HG02852 (cell line): ENCODE data around the gene LGALS3BP.
"Not testable (repeated sequence)": the region's sequence is repeated elsewhere in the genome, so short reads cannot be mapped to it uniquely, and the experiment has no call there.

Experiments
- ATAC-seq: cut with Tn5 transposase; IDR thresholded peaks from one replicate; pipeline ENCODE4 v1.9.1; 2021; ENCODE audit warnings: mild to moderate bottlenecking, moderate library complexity; ENCODE audit not compliant: unreplicated experiment

Gene LGALS3BP

GRCh38 chr17:78945455-78945854 is 34.3 kb downstream of the LGALS3BP start:
- ATAC-seq = not testable (repeated sequence)

- ATAC-seq = no peak
Measured at GRCh38 chr17:78944956-78945355, 34.8 kb downstream of the LGALS3BP start.

GRCh38 chr17:78944026-78944425 is 35.7 kb downstream of the LGALS3BP start:
- ATAC-seq = no peak

- no peak for ATAC-seq
Measured at GRCh38 chr17:78940708-78941107, 39.0 kb downstream of the LGALS3BP start.

- no peak for ATAC-seq
Measured at GRCh38 chr17:78940258-78940657, 39.5 kb downstream of the LGALS3BP start.

- ATAC-seq = no peak
Measured at GRCh38 chr17:78939615-78940014, 40.1 kb downstream of the LGALS3BP start.

- no peak for ATAC-seq
Measured at GRCh38 chr17:78937561-78937960, 42.2 kb downstream of the LGALS3BP start.

- no peak for ATAC-seq
Measured at GRCh38 chr17:78935419-78936323, 44.1 kb downstream of the LGALS3BP start.

GRCh38 chr17:78934681-78935418 is 44.9 kb downstream of the LGALS3BP start:
- no peak for ATAC-seq

GRCh38 chr17:78933959-78934568 is 45.7 kb downstream of the LGALS3BP start:
- ATAC-seq = no peak

- ATAC-seq = no peak
Measured at GRCh38 chr17:78933025-78933958, 46.4 kb downstream of the LGALS3BP start.

GRCh38 chr17:78929908-78930775 is 49.6 kb downstream of the LGALS3BP start:
- ATAC-seq = no peak

GRCh38 chr17:78925662-78926555 is 53.8 kb downstream of the LGALS3BP start:
- no peak for ATAC-seq

- no peak for ATAC-seq
Measured at GRCh38 chr17:78925234-78925633, 54.5 kb downstream of the LGALS3BP start, which contains the start of gene TIMP2. TIMP2 (minus strand) TSS chr17:78925387; CDS start chr17:78925088, 299 bp downstream.

GRCh38 chr17:78924481-78925151 is 55.1 kb downstream of the LGALS3BP start:
- no peak for ATAC-seq

GRCh38 chr17:78923660-78924453 is 55.9 kb downstream of the LGALS3BP start:
- no peak for ATAC-seq
